NCI-H2171 treated with DMSO at 0.1 percent for 48 hours (cell line): ENCODE results near the gene PEX11B.

Experiments
- DNase-seq: peaks from one replicate; lab custom pipeline; 2025; lab: John Stamatoyannopoulos, UW

The PEX11B gene

GRCh38 chr1:145906954-145907753 lies 11.4 kb downstream of the PEX11B start:
- peak; percentile 17 for DNase-seq

DNA sequence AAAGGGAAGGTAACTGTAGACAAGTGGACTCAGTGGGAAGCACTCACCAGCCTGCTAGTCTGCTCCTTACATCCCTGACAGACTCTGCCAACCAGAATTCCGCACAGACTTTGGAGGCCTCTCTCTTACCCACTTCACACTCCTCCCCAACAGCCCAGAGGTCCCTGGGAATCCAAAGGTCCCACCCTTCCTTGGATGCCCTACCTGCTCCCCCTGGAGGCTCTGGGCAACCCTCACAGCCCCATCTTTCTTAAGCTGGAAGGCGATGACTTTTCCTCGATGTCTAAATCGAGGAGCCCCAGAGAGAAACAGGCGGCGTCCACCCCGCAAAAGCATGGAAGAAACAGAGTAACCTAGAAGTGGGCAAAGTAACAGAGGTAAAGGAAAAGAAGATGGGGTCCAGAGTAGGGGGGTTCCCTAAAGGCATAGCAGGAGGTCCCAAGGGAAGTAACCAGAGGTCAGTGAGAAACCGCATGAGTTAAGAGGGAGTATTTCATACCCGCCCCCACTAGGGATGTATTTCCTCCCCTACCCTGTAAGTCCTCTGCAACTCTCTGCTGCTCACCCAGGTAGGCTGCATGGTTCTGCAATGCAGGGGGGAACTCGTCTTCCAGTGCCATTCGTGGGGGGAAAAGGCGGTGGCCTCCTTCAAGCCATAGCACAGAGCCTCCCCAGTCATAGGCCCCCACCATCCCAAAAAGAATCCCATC lies 17.1 kb downstream of the PEX11B start:
- DNase-seq = no peak

DNA sequence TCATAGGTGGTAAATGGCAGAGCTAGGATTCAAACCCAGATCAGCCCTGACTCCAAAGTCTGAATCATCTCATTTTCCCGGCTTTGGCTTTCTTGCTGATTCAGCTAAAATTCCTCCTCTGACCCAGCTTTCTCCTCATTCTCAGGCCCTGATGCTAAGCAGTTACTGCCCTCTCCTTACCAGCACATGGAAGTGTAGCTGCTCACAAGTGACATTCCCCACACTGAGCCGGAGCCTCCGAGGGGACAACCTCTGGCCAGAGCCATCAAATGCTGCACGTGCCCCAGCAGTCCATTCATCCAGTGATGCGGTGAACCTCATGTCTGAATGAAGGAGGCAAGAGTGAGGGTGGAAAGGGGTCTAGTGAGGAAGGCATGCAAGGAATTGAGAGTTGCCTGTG lies 19.8 kb downstream of the PEX11B start:
- DNase-seq = no peak

GRCh38 chr1:145897969-145898368 lies 20.5 kb downstream of the PEX11B start:
- no peak for DNase-seq

DNA sequence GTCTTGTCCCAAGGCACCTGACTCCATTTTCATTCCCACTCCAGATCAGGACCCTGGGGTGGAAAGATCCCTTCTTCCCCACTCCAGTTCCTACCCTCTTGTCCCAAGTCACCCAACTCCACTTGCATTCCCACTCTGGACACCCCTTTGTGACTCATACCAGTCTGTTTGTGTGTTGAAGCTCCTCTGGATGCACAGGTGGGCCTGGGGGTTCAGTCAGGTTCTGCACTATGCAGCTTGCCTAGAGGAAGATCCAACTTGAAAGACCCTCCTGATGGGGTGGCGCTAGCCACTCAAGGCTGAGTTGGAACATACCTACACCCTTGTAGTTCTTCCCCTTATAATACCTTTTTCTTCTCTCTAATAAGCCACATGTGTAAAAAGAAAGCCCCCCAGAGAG lies 23.0 kb downstream of the PEX11B start:
- no peak for DNase-seq

GRCh38 chr1:145893306-145894055 lies 25.0 kb downstream of the PEX11B start:
- DNase-seq = no peak

DNA sequence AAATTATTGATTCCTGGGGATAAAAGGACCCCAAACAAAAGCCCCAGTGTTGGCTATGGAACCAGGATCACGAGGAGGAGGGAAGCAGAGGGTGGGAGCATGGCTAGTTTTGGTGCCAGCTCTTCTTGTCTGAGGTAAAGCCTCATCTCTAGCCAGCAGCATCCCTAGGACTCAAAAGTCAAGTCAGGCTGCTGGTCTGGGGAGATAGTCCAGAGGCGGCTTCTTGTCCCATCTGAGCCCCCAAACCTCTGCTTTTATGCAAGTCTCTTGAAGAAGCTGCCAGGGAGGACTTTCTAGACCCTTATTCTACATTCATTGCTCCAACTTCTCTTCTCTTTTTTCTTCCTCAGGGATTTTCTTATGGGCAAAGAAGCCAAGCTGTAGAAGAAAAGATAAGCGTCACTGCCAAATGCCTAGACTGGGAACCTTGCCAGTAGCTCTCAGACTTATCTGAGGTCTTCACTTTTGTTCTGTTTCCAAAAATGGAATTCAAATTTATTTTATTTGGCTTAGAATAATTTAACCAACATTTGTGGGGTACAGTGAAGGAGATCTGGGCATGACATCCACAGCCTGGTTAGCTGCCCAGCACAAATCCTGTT lies 25.9 kb downstream of the PEX11B start:
- DNase-seq = no peak

- DNase-seq = peak; percentile 98
These were observed 26.7 kb downstream of the PEX11B start for GRCh38 chr1:145891587-145892485.

GRCh38 chr1:145891143-145891542 lies 27.4 kb downstream of the PEX11B start:
- DNase-seq = no peak

DNA sequence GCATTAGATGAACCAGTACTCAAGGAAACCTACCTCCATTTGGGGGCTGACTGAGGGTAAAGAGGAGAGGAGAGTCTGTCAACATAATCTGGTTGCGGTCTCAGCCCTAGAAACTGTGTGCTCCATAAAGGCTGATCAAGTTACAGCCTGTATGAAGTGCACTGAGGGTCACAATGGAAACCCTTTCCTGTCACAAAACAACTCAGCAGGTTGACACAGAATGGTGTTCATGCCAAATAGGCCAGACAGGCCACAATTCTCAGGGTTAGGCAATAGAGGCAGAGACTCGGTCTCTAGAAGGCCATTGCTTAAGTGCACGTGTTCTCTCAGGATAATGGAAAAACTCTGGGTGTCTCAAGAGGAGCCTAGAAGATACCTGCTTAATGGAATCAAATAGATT lies 28.8 kb downstream of the PEX11B start:
- DNase-seq = no peak

GRCh38 chr1:145887631-145888030 lies 30.9 kb downstream of the PEX11B start:
- no peak for DNase-seq

DNA sequence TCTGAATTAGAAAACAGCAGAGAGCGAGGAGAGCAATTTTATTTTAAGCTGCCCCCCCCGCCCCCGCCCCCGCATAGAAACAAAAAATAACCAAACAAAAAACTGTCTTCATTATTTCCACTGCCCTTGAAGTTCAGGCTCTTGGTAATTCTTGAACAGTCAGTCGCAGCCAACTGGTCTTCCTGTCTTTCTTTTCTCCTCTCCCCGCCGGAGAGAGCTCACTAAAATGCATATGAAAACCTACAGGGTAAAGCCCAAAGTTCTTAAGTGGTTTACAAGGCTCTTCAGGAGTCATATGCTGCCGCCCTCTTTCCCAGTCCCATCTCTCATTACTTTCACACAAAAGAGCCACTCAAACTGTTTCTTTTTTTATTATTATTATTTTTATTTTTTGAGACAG lies 31.7 kb downstream of the PEX11B start:
- DNase-seq = no peak

GRCh38 chr1:145886390-145886789 lies 32.1 kb downstream of the PEX11B start:
- no peak for DNase-seq

DNA sequence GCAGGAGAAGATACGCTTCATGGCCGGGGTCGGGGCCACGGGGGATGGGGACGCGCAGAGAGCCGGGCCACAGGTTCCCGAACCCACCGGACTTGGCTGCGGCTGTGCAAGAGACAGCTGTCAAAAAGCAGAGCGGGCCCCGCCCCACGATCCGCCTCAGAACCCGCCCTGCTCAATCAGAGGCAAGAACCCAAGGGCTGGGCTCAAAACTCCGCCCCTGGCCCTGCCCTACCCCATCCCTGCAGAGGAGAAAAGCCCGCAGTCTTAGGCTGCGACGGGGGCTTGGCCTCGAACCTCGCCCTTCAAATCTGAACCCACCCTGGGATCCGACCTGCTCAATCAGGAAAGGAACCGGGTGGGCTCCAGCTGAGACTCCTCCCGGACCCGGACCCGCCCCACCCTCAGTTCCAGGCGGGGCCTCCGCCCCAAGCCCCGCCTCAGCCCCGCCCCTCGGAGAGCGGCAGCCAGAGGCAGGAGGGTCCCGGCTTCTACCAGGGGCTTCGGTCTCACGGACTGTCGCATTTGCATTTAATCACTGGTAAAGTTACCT lies 32.7 kb downstream of the PEX11B start, which contains the start of gene ANKRD35:
Gene ANKRD35 (minus strand): TSS at position 129 of the 550 bp plus-strand sequence. CDS start 108 bp downstream, at position 21.
- DNase-seq = peak; percentile 59

GRCh38 chr1:145884675-145885074 lies 33.8 kb downstream of the PEX11B start:
- no peak for DNase-seq

DNA sequence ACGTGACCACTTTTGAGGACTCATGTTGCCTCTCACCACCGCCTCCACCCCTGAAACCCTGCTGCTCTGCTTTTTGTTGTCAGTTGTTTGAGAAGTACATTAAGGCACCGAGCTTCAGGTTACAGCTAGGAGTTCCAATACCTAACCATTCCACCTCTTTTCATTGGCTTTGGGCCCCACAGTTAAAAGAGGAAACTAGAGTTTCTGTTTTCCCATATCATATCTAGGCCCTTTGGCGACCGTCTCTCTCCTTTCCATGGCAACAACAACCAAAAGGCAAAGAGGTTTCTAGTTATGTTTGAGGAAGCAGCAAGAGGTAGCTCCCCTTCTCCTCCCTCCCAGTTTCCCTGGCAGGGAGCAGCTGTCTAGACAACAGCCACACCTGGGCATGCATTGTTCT lies 38.7 kb downstream of the PEX11B start:
- peak; percentile 58 for DNase-seq

DNA sequence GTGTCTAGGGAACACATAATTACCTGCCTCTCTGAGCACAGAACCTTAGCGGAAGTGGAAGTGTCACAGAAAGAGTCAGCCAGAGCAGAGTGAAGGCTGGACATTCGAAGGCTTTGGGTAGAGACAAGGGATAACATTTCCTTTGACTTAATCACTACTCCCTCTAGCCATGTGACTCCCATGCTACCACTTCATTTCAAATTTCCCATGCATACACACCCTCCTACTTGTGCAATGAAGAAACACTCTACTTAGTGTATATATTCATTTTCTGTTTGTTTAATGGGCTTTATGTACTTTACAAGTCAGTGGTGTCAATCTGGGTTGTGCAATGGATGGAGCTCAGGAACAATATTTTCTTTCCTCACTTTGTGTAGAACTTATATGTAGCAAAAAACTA lies 39.8 kb downstream of the PEX11B start:
- no peak for DNase-seq

- no peak for DNase-seq
These were observed 40.5 kb downstream of the PEX11B start for GRCh38 chr1:145877923-145878486.

DNA sequence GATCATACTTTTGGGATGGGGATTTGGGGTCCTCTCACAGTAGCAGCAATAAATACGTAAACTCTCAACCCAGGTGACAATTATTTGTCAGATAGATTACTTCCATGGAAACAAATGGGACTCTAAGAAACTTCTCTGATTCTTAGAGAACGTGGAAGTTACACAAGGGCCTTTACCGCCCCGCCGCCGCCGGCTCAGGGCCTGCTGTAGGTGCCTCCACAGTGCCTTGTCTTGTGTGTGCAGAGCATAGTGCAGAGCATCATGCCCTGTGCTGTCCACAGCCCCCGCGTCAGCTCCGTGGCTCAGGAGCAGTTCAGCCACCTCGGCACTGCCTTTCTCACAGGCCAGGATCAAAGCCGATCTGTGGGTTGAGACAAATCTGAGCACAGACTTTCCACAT lies 43.9 kb downstream of the PEX11B start:
- DNase-seq = no peak
